GM19372 (cell line): Measurements from ENCODE around the gene DGKZ.

Source experiments
- ATAC-seq: cut with Tn5 transposase; IDR thresholded peaks from one replicate; pipeline ENCODE4 v1.9.1; 2021; ENCODE audit warnings: mild to moderate bottlenecking, low read depth, moderate library complexity; ENCODE audit not compliant: unreplicated experiment

DGKZ gene

GRCh38 chr11:46421257-46421880 lies 74.1 kb downstream of the DGKZ start:
- ATAC-seq: no peak

- ATAC-seq: no peak
Measured at GRCh38 chr11:46422588-46422987, 75.3 kb downstream of the DGKZ start.

GRCh38 chr11:46426233-46426991 lies 79.1 kb downstream of the DGKZ start:
- ATAC-seq: no peak

- no peak for ATAC-seq
Measured at GRCh38 chr11:46427364-46427763, 80.1 kb downstream of the DGKZ start.

- no peak for ATAC-seq
Measured at GRCh38 chr11:46429717-46430116, 82.5 kb downstream of the DGKZ start.
